Activated CD8-positive, alpha-beta T cell treated with anti-CD3 and anti-CD28 coated beads, Interleukin-2, amount 10 ng/mL, durations not matched to agents 7 days and 5 days (primary cell): ENCODE data around the gene PCMT1. TPM values are rescaled to one million over a fixed set of nuclear protein-coding genes. Genes with fewer than 3 reads are reported as not detected.
A peak's percentile ranks its signal among the peaks of the same experiment; 100 is the strongest.

Source experiments
- ATAC-seq: fragments of 150-1000 bp; cut with Tn5 transposase; one replicate; pipeline ENCODE4 v1.10.0; 2021; ENCODE audit warnings: moderate library complexity
- CTCF ChIA-PET: fragments of 350-600 bp; sonication (Branson Sonifier 250); formaldehyde crosslinking; loops from one replicate; lab custom pipeline; 2021; ENCODE audit warnings: antibody characterized with exemption; lab: Charles Lee
- POLR2A ChIA-PET: fragments of 350-600 bp; sonication (Branson Sonifier 250); formaldehyde crosslinking; loops from one replicate; lab custom pipeline; 2021; ENCODE audit warnings: antibody characterized with exemption; lab: Charles Lee
- DNase-seq: peaks from one replicate; pipeline ENCODE4 v3.0.0-alpha.2; 2020
- H3K27ac Mint-ChIP-seq: one replicate; pipeline ENCODE4 v1.8.0; 2021; ENCODE audit warnings: mild to moderate bottlenecking, mixed read lengths
- H3K27me3 Mint-ChIP-seq: one replicate; pipeline ENCODE4 v1.8.0; 2021; ENCODE audit warnings: low read depth, mixed read lengths
- H3K36me3 Mint-ChIP-seq: one replicate; pipeline ENCODE4 v1.8.0; 2021; ENCODE audit warnings: low read depth, mixed read lengths
- H3K4me1 Mint-ChIP-seq: one replicate; pipeline ENCODE4 v1.8.0; 2021; ENCODE audit warnings: low read depth, mixed read lengths
- H3K4me3 Mint-ChIP-seq: one replicate; pipeline ENCODE4 v1.8.0; 2021; ENCODE audit warnings: mild to moderate bottlenecking, mixed read lengths
- H3K9me3 Mint-ChIP-seq: one replicate; pipeline ENCODE4 v1.8.0; 2022; ENCODE audit warnings: mixed read lengths; ENCODE audit not compliant: insufficient read depth
- total RNA-seq, 2 experiments: library from RNA; stranded (reverse); gene quantifications; one replicate each; pipeline ENCODE4 v1.2.3, GENCODE V29; 2021

The PCMT1 gene
- total RNA-seq, result 100 to 1,000 TPM; 102 to 104 TPM

DNA sequence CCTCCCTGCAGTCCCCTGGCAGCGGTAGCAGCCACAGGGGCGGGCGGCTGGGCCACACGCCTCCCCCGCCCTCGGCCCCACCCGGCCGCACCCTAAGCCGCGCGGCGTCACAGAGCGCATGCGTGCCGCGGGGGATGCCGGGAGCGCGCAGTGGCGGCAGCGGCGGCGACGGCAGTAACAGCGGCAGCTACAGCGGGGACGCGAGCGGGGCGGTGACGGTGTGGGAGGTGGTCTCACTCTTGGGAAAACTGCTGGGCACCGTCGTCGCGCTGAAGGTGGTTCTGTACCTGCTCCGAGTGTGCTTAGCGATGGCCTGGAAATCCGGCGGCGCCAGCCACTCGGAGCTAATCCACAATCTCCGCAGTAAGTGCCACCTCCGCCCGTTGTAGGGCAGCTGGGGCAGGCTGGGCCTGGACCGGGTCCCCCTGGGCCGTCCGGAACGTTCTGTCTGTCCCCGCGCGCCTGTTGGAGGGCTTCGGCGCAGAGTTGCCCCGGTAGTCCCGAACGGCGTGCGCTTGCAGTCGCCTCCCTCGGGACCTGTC is at the start of gene PCMT1:
TSS of gene PCMT1 (plus strand) at position 148 of the 542 bp plus-strand sequence. CDS start at position 309, 161 bp downstream.
- DNase-seq (peak; percentile 90), ATAC-seq (peak; percentile 82)
- peaks cover 21% of the 10 kb centered on the region for H3K36me3 Mint-ChIP-seq
- H3K4me3 Mint-ChIP-seq, result peak within 1 kb of the TSS; percentile 89
- no peaks in the 10 kb centered on the region for H3K9me3 Mint-ChIP-seq
- ChIA-PET CTCF (interaction anchor here (0.8 to 1.4 kb wide), 2 partner anchors 31 to 60 kb away, joined by 3 read pairs; partner anchors contain the start of gene LATS1), POLR2A (interaction anchor here (0.8 to 1.8 kb wide), 7 partner anchors 8 to 686 kb away, joined by 3 to 12 read pairs (median 3); partner anchors contain the start of genes GINM1, LATS1 and PPIL4)
- no peaks in the 10 kb centered on the region for H3K27me3 Mint-ChIP-seq
- peak within 1 kb of the TSS; percentile 89 for H3K27ac Mint-ChIP-seq
- peaks cover 48% of the 10 kb centered on the region for H3K4me1 Mint-ChIP-seq

- Mint-ChIP-seq H3K4me3 (no peak overlapping the region), H3K27me3 (no peaks in the 10 kb centered on the region), H3K27ac (no peak overlapping the region), H3K9me3 (no peaks in the 10 kb centered on the region), H3K36me3 (peaks cover 15% of the 10 kb centered on the region), H3K4me1 (peaks cover 23% of the 10 kb centered on the region)
- ATAC-seq, result no peak
- no peak for DNase-seq
- ChIA-PET POLR2A (no interaction called here), CTCF (no interaction called here)
Measured at GRCh38 chr6:149701714-149702113, 47.8 kb upstream of the PCMT1 start.

GRCh38 chr6:149711711-149712110 is 37.8 kb upstream of the PCMT1 start:
- Mint-ChIP-seq H3K4me1 (peaks cover 45% of the 10 kb centered on the region), H3K36me3 (peaks cover 29% of the 10 kb centered on the region), H3K27ac (no peak overlapping the region), H3K4me3 (no peak overlapping the region), H3K9me3 (no peaks in the 10 kb centered on the region), H3K27me3 (no peaks in the 10 kb centered on the region)
- ChIA-PET CTCF (no interaction called here), POLR2A (no interaction called here)
- no peak for ATAC-seq
- DNase-seq, result no peak

DNA sequence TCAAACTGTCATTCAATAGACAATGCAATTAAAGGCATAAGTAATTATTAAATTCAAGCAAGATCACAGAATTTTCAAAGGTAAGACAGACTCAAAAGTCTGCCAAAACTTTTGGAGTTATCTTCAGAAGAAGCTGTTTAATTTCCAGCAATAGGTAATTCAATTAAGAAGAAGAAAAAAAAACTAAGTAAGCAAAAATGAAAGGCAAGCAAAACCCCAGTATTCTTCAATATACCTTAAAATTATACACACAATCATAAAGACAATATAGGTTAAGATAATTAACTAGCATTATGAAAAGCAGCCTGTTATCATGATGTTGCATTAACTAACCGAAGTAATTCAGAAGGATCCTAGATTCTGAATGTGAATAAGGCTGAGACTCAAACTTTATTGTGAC is 35.1 kb upstream of the PCMT1 start:
- Mint-ChIP-seq H3K27me3 (no peaks in the 10 kb centered on the region), H3K27ac (no peak overlapping the region), H3K36me3 (peaks cover 36% of the 10 kb centered on the region), H3K9me3 (no peaks in the 10 kb centered on the region), H3K4me3 (no peak overlapping the region), H3K4me1 (peaks cover 45% of the 10 kb centered on the region)
- ATAC-seq, result no peak
- ChIA-PET CTCF (no interaction called here), POLR2A (no interaction called here)
- DNase-seq, result no peak

DNA sequence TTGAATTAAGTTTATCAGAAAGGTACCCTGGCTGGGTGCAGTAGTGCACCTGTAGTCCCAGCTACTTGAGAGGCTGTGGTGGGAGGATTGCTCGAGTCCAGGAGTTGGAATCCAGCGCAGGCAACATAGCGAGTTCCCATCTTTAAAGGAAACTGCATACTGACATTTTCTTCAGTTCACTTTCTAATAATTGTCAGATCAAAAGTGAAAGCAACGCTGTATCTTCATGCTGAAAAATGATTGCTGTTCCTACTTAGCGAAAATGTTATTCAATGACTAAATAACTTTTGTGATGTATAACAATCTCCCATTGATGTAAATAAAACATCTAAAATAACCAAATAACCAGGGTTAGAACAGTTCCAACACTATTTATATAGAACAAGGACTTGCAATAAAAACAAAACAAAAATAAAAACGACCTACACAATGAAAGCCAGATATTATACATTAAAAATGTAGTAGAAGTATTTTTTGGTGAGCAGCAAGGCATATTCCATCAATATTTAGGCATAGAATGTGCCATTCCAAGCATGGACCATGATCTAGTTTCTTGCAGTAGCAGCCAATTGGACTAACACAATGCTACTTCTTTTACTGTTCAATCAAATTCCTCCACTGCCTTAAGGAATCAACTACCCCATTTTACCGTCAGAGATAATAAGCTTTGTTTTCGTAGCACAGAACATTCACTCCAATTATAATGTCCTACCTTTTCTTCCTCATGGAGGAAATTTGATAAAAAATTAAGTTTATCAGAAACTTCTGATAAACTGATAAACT is 33.2 kb upstream of the PCMT1 start:
- no peak for ATAC-seq
- ChIA-PET CTCF (interaction anchor here (0.9 to 1.3 kb wide), 2 partner anchors 30 to 68 kb away, joined by 3 read pairs; no protein-coding TSS in a partner anchor), POLR2A (interaction anchor here (0.5 to 2.5 kb wide), 7 partner anchors 10 to 399 kb away, joined by 3 to 24 read pairs (median 5); partner anchors contain the start of genes NUP43 and PCMT1)
- Mint-ChIP-seq H3K9me3 (no peaks in the 10 kb centered on the region), H3K4me1 (peaks cover 37% of the 10 kb centered on the region), H3K36me3 (peaks cover 35% of the 10 kb centered on the region), H3K27me3 (no peaks in the 10 kb centered on the region), H3K4me3 (peak overlapping the region; percentile 90), H3K27ac (peak overlapping the region; percentile 84)
- DNase-seq, result no peak

DNA sequence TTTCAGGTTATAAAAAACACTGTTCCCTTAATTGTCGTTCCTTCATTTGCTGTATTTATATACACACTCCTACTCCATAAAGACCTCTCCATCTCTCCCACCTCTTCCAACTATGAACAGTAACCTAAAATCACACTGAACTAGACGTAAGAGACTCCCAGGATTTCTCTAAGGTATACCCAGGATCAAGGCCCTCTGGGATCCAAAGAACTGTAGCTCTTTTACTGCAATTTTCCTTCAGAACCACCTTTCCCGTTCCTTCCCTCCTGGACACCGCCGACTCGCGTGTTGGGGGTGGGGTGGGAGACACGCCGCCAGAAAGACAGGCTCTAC is 32.3 kb upstream of the PCMT1 start:
- DNase-seq, result no peak
- Mint-ChIP-seq H3K9me3 (no peaks in the 10 kb centered on the region), H3K4me1 (peaks cover 37% of the 10 kb centered on the region), H3K4me3 (peak overlapping the region; percentile 90), H3K36me3 (peaks cover 33% of the 10 kb centered on the region), H3K27ac (peak overlapping the region; percentile 93), H3K27me3 (no peaks in the 10 kb centered on the region)
- ChIA-PET POLR2A (interaction anchor here (0.6 to 2.5 kb wide), 10 partner anchors 11 to 400 kb away, joined by 3 to 24 read pairs (median 5); partner anchors contain the start of genes NUP43, PCMT1 and PPIL4), CTCF (interaction anchor here (0.9 to 1.8 kb wide), 4 partner anchors 20 to 74 kb away, joined by 3 to 8 read pairs (median 4); partner anchors contain the start of gene NUP43)
- no peak for ATAC-seq

DNA sequence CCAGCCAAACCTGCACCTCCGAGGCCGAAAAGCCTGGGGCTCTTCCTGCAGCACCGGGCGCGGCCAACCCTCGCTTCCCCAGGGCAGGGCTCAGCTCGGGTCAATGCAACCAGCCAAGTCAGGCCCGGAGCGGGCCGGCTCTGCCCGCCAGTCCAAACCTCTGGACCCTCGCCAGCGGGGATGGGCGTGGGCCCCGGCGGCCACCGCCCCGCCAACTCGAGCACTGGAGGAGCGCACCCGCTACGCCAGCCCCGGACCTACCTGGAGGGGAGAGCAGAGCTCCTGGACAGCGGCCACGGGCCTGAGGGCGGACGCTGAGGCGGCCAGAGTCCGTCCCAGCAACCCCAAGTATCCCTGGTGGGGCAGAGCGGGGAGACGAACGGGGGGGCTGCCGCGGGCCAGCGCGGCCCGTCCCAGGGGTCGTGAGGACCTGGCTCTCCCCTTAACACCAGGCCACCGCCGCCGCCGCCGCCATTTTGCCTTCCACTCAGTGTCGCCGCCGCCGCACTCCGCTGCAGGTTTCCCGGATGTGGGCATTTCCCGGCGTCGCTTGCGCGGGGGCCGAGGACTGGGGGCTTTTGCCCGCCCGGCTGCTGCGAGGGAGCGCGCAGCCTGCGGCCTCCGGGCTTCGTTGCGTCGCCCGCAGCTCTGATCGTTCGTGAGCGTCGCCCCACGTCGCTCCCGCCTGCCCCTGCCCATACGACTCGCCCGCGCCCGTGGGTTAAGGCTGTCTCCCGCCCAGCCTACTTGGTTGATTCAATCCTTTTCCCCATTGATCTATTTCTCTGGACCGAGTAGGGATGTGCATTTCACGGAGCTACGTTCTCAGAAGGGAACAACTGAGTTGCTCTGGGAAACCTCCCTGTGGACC is 31.7 kb upstream of the PCMT1 start, which contains the start of gene LATS1:
TSS of gene LATS1 (minus strand) at position 514 of the 871 bp plus-strand sequence. CDS start 15,975 bp downstream, outside the sequence.
- Mint-ChIP-seq H3K4me3 (peak within 1 kb of the TSS; percentile 90), H3K27ac (peak within 1 kb of the TSS; percentile 93), H3K27me3 (no peaks in the 10 kb centered on the region), H3K9me3 (no peaks in the 10 kb centered on the region), H3K4me1 (peaks cover 37% of the 10 kb centered on the region), H3K36me3 (peaks cover 33% of the 10 kb centered on the region)
- ChIA-PET CTCF (interaction anchor here (0.7 to 1.8 kb wide), 7 partner anchors 21 to 172 kb away, joined by 3 to 8 read pairs (median 3); partner anchors contain the start of genes NUP43, PCMT1 and PPIL4), POLR2A (interaction anchor here (0.6 to 2.5 kb wide), 15 partner anchors 11 to 1997 kb away, joined by 3 to 24 read pairs (median 4); partner anchors contain the start of genes GINM1, NUP43, PCMT1 and PPIL4)
- peak; percentile 90 for ATAC-seq
- DNase-seq, result peak; percentile 95

DNA sequence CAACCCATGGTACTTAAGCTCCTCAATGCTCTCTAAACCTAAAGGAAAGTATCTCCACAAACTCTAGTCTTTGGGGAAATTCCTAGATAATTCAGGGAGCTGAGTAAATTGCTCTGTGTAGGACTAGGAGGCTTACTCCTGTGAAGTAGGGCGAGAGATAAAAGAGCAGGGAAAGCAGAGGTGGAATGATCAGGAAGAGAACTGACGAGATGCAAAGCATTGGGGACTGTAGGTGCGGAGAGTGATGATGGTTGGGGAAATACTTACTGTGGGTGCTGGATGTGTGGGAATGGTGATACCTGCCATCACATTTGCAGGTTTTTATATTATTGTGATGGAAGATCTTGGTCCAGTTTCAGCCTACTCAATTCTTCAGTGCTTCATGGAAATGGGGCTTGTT is 30.0 kb upstream of the PCMT1 start:
- ChIA-PET POLR2A (no interaction called here), CTCF (interaction anchor here (0.5 to 1.3 kb wide), 2 partner anchors 32 to 33 kb away, joined by 4 read pairs; no protein-coding TSS in a partner anchor)
- Mint-ChIP-seq H3K4me3 (peak overlapping the region; percentile 9), H3K36me3 (peaks cover 32% of the 10 kb centered on the region), H3K4me1 (peaks cover 35% of the 10 kb centered on the region), H3K27ac (no peak overlapping the region), H3K9me3 (no peaks in the 10 kb centered on the region), H3K27me3 (no peaks in the 10 kb centered on the region)
- DNase-seq (no peak), ATAC-seq (no peak)

DNA sequence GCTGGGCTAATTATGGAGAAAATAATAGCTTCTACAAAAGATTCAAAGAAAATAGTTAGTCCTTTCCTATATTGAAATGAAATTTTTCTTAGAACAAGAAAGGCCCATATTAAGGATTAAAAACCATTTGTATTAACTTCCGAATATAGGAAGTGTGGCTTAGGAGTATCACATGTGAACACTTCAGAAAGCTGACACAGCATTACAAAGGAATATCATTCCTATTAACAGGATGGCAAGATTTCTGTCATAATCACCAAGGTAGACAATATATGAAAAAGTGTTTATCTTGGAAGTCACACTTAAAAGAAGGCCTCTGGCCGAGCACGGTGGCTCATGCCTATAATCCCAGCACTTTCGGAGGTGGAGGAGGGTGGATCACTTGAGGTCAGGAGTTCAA is 26.3 kb upstream of the PCMT1 start:
- Mint-ChIP-seq H3K4me3 (no peak overlapping the region), H3K27ac (no peak overlapping the region), H3K9me3 (no peaks in the 10 kb centered on the region), H3K27me3 (no peaks in the 10 kb centered on the region), H3K36me3 (peaks cover 36% of the 10 kb centered on the region), H3K4me1 (peaks cover 24% of the 10 kb centered on the region)
- DNase-seq (no peak), ATAC-seq (no peak)
- CTCF ChIA-PET, result interaction anchor here (0.5 to 3.2 kb wide), 12 partner anchors 9 to 317 kb away, joined by 3 to 10 read pairs (median 3); partner anchors contain the start of gene NUP43
- POLR2A ChIA-PET, result interaction anchor here (0.9 kb wide), 1 partner anchor 177 kb away, joined by 3 read pairs; the partner anchor contains the start of gene PPIL4

- ATAC-seq (peak; percentile 82), DNase-seq (peak; percentile 64)
- CTCF ChIA-PET, result interaction anchor here (0.6 to 3.2 kb wide), 13 partner anchors 8 to 159 kb away, joined by 3 to 10 read pairs (median 3); partner anchors contain the start of gene NUP43
- no peaks in the 10 kb centered on the region for H3K27me3 Mint-ChIP-seq
- POLR2A ChIA-PET, result no interaction called here
- H3K36me3 Mint-ChIP-seq, result peaks cover 40% of the 10 kb centered on the region
- no peaks in the 10 kb centered on the region for H3K9me3 Mint-ChIP-seq
- no peak overlapping the region for H3K27ac Mint-ChIP-seq
- peaks cover 24% of the 10 kb centered on the region for H3K4me1 Mint-ChIP-seq
- no peak overlapping the region for H3K4me3 Mint-ChIP-seq
Measured at GRCh38 chr6:149723771-149724417, 25.6 kb upstream of the PCMT1 start.
